Thyroid gland (tissue), 4 donors: ENCODE results near the gene PLAC9.

Source experiments
- POLR2A ChIP-seq, 2 donors: fragments of 450-650 bp; IDR thresholded peaks; one replicate each; pipeline ENCODE4 v1.6.1; 2017; ENCODE audit warnings: antibody characterized with exemption in 2 of 2, mild to moderate bottlenecking in 2 of 2, moderate library complexity in 1 of 2
- TF ChIP-seq, protein P1 (sequence below), 6 experiments: fragments of 200-600 bp in 3 of 6; fragments of 450-650 bp in 3 of 6; sonication (generic) in 3 of 6; IDR thresholded peaks; one replicate each; pipeline ENCODE4 v1.5.1; 2016 to 2019; ENCODE audit warnings: antibody characterized with exemption in 6 of 6, mild to moderate bottlenecking in 2 of 6, inconsistent platforms in 1 of 6, moderate library complexity in 1 of 6

DNA sequence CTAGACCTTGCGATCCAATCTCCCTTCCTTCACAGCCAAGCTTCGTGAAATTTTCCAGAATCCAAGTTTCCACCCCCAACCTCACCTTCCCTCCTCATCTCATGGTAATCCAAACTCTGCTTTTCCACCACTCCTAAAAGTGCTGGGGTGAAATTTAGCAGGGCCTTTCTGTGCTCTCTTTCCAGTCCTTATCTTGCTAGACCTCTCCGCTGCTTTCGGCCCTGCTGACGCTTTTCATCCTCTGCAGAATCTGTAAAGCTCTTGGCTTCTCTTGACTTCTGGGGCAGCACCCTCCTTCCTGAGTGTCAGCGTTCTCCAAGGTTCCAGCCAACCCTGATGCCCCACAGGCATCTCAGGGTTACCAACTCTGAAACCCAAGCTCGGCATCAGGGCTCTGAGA, 7.7 kb downstream of the PLAC9 start:
- TF ChIP-seq, protein P1, sequence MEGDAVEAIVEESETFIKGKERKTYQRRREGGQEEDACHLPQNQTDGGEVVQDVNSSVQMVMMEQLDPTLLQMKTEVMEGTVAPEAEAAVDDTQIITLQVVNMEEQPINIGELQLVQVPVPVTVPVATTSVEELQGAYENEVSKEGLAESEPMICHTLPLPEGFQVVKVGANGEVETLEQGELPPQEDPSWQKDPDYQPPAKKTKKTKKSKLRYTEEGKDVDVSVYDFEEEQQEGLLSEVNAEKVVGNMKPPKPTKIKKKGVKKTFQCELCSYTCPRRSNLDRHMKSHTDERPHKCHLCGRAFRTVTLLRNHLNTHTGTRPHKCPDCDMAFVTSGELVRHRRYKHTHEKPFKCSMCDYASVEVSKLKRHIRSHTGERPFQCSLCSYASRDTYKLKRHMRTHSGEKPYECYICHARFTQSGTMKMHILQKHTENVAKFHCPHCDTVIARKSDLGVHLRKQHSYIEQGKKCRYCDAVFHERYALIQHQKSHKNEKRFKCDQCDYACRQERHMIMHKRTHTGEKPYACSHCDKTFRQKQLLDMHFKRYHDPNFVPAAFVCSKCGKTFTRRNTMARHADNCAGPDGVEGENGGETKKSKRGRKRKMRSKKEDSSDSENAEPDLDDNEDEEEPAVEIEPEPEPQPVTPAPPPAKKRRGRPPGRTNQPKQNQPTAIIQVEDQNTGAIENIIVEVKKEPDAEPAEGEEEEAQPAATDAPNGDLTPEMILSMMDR (IDR thresholded peaks at IDR 0.05), result no peak
- TF ChIP-seq POLR2A (IDR thresholded peaks at IDR 0.05), result no peak
